Body of pancreas (tissue), 4 donors: ENCODE results near the gene CAV1.

Experiments used
- CTCF ChIP-seq, 7 experiments: fragments of 450-650 bp in 4 of 7; fragments of 200-600 bp in 3 of 7; sonication (generic) in 3 of 7; IDR thresholded peaks; one replicate each; pipeline ENCODE4 v1.5.1; 2016 to 2019; ENCODE audit warnings: antibody characterized with exemption in 7 of 7
- POLR2A ChIP-seq, 3 donors: fragments of 450-650 bp; IDR thresholded peaks; one replicate each; pipeline ENCODE4 v1.6.1; 2016; ENCODE audit warnings: antibody characterized with exemption in 3 of 3, mild to moderate bottlenecking in 2 of 3

GRCh38 chr7:116505823-116506222 lies 19.0 kb upstream of the CAV1 start:
- TF ChIP-seq CTCF (IDR thresholded peaks at IDR 0.05) (no peak), POLR2A (IDR thresholded peaks at IDR 0.05) (no peak)
